ENCODE data around the gene ZC3H7B. TPM values are rescaled to one million over a fixed set of nuclear protein-coding genes. Genes with fewer than 3 reads are reported as not detected.

Gene ZC3H7B
- total and polyA plus RNA-seq, 7 donors, result 13.2 to 43.3 (median 24.3) TPM

DNA sequence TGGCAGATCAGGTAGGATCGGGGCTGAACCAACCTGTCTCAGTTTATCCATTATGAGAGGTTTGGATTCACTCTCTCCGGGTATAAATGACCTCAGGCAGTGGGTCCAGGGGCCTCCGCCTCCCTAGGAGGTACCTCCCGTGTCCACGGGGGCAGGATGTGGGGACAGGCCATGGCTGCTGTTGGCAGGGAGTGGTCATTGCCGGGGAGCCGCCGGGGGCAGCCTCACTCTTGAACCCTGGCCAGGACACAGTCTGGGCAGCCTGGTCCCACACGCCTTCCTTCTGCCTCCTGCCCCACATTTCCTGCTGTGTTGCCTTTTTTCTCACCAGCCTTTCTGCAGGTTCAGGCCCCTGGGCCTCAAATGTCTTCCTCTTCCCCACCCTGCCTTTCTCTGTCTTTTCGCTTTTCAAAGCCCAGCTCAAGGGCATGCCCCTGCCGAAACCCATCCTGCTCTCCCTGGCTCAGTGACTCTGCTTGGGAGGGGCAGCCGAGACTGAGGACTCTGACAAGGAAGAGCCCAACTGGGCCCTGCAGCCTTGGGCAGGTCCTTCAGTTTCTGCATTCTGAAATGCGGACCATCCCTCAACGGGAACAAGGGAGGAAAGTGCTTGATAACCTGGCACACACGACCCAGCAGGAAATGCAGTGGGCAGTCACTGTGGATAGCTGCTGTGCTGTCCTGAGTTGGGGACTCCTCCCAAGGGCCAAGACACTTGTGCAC lies 31.1 kb downstream of the ZC3H7B start:
- no peaks in the 10 kb centered on the region for H3K27me3 ChIP-seq
- WGBS, 2 donors, result 91 to 93% methylated on average over 15 of the region's 15 CpGs
- TF ChIP-seq POLR2AphosphoS5 (IDR thresholded peaks at IDR 0.05) (no peak), POLR2A (IDR thresholded peaks at IDR 0.05) (no peak), EP300 (IDR thresholded peaks at IDR 0.05) (no peak)
- TF ChIP-seq, protein P1, sequence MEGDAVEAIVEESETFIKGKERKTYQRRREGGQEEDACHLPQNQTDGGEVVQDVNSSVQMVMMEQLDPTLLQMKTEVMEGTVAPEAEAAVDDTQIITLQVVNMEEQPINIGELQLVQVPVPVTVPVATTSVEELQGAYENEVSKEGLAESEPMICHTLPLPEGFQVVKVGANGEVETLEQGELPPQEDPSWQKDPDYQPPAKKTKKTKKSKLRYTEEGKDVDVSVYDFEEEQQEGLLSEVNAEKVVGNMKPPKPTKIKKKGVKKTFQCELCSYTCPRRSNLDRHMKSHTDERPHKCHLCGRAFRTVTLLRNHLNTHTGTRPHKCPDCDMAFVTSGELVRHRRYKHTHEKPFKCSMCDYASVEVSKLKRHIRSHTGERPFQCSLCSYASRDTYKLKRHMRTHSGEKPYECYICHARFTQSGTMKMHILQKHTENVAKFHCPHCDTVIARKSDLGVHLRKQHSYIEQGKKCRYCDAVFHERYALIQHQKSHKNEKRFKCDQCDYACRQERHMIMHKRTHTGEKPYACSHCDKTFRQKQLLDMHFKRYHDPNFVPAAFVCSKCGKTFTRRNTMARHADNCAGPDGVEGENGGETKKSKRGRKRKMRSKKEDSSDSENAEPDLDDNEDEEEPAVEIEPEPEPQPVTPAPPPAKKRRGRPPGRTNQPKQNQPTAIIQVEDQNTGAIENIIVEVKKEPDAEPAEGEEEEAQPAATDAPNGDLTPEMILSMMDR (IDR thresholded peaks at IDR 0.05), result no peak
- no peaks in the 10 kb centered on the region for H3K9me3 ChIP-seq
- no peak for DNase-seq
- H3K36me3 ChIP-seq, result peaks cover 29 to 98% (median 44%) of the 10 kb centered on the region in 4 donors
- H3K27ac ChIP-seq, result no peak overlapping the region
- no peak overlapping the region for H3K4me3 ChIP-seq
- intact Hi-C loops (cut with DNase I), result no loop called here
- H3K4me1 ChIP-seq, result no peaks in the 10 kb centered on the region

DNA sequence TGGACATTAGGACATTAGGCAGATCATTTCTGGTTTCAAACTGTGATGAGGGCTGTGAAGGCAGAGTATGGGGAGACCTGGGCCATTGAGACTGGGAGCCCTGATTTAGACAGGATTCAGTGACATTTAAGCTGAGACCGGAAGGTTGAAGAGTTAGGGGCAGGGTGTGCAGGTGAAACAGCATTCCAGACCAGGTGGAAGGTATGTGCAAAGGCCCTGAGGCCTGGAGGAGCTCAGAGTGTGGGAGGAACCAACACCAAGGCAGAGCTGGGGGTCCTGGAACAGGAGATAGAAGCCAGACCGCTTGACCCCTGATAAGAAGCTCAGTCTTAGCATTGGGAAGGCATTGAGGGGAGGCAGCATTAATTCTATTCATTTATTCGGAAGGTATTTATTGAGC lies 32.5 kb downstream of the ZC3H7B start:
- H3K9me3 ChIP-seq, result no peaks in the 10 kb centered on the region
- H3K36me3 ChIP-seq, result peaks cover 18 to 94% (median 35%) of the 10 kb centered on the region in 4 donors
- no peak for DNase-seq
- TF ChIP-seq, protein P1 (IDR thresholded peaks at IDR 0.05), result no peak
- TF ChIP-seq POLR2A (IDR thresholded peaks at IDR 0.05), result no peak
- no peak for TF ChIP-seq POLR2AphosphoS5 (IDR thresholded peaks at IDR 0.05)
- TF ChIP-seq EP300 (IDR thresholded peaks at IDR 0.05), result no peak
- intact Hi-C loops (cut with DNase I), result no loop called here
- WGBS, 2 donors, result 96 to 99% methylated on average over 3 of the region's 3 CpGs
- no peak overlapping the region for H3K27ac ChIP-seq
- no peak overlapping the region for H3K4me3 ChIP-seq
- H3K27me3 ChIP-seq, result no peaks in the 10 kb centered on the region
- no peaks in the 10 kb centered on the region for H3K4me1 ChIP-seq

DNA sequence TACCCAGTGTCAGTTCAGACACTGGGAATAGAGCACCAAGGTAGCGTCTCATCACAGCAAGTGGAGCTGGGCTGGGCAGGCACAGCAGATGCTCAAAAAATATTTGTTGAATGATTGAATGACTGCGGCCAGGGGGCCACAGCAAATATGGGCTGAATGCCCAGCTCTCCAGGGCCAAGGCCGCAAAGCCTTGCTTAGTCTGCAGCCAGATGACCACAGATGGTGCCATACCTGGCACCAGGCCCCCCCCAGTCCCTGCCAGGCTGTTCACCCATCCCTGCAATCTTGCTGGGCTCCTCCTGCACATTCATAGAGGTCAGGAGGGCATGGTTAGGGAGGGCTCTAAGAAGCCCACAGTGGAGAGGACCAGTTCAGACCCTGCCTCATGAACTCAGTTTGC lies 32.9 kb downstream of the ZC3H7B start:
- no peak for TF ChIP-seq POLR2A (IDR thresholded peaks at IDR 0.05)
- no peak for TF ChIP-seq EP300 (IDR thresholded peaks at IDR 0.05)
- no peak for TF ChIP-seq POLR2AphosphoS5 (IDR thresholded peaks at IDR 0.05)
- TF ChIP-seq, protein P1 (IDR thresholded peaks at IDR 0.05), result no peak
- DNase-seq, result no peak

DNA sequence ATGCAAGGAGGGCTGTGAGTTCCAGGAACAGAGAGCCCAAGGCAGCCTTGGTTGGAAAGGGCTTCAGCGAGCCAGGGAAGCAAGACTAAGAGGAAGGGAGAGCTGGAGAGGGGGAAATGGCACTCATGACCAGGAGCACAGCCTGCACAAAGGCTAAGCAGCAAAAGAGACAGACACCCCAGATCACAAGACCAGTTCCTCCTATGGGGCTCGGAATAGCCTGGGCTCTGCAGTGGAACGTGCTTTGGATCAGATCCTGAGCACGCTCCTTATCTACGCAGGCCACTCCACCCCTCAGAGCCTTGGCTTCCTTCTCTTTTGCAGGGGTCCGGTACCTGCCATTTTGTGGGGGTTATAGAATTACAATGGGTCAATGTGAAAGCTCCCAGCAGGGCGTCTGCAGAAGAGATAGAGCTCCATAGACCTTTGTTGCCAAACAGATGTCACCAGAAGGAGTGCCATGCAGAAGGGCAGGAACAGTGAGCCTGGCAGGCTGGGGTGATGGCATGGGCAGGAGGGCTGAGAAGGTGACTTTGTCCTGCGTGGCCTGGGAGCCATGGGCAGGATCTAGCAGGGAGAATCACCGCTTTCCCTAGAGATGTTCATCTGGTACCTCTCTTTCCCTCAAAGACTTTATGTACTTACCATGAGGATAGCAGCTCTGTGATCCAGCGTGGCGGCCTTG lies 33.8 kb downstream of the ZC3H7B start:
- DNase-seq, result no peak
- Histone ChIP-seq H3K4me1 (no peaks in the 10 kb centered on the region), H3K9me3 (no peaks in the 10 kb centered on the region), H3K36me3 (peaks cover 13 to 94% (median 32%) of the 10 kb centered on the region in 4 donors), H3K27me3 (no peaks in the 10 kb centered on the region), H3K27ac (no peak overlapping the region), H3K4me3 (no peak overlapping the region)
- TF ChIP-seq POLR2AphosphoS5 (IDR thresholded peaks at IDR 0.05), result no peak
- TF ChIP-seq EP300 (IDR thresholded peaks at IDR 0.05), result no peak
- no peak for TF ChIP-seq POLR2A (IDR thresholded peaks at IDR 0.05)
- TF ChIP-seq, protein P1 (IDR thresholded peaks at IDR 0.05), result no peak
- intact Hi-C loops (cut with DNase I), result no loop called here
- WGBS, 2 donors, result 96 to 98% methylated on average over 11 of the region's 11 CpGs

More for the DNA sequence above, 32.9 kb downstream of the ZC3H7B start:
- H3K9me3 ChIP-seq, result no peaks in the 10 kb centered on the region
- 97% methylated on average over 3 of the region's 3 CpGs for WGBS, 2 donors
- peaks cover 18 to 94% (median 37%) of the 10 kb centered on the region in 4 donors for H3K36me3 ChIP-seq
- intact Hi-C loops (cut with DNase I), result no loop called here
- H3K4me3 ChIP-seq, result no peak overlapping the region
- no peaks in the 10 kb centered on the region for H3K27me3 ChIP-seq
- no peaks in the 10 kb centered on the region for H3K4me1 ChIP-seq
- no peak overlapping the region for H3K27ac ChIP-seq
